HEK293 (cell line): ENCODE measurements around the gene RNF31.

Source experiments
- GFI1B ChIP-seq: fragments of 450-650 bp; formaldehyde crosslinking; IDR thresholded peaks from 2 replicates; pipeline ENCODE4 v1.5.1; 2016; ENCODE audit warnings: missing biosample characterization, missing genetic modification characterization
- GLI4 ChIP-seq: fragments of 450-650 bp; formaldehyde crosslinking; IDR thresholded peaks from 2 replicates; pipeline ENCODE4 v1.5.1; 2016; ENCODE audit warnings: missing biosample characterization, missing genetic modification characterization
- IKZF3 ChIP-seq: fragments of 450-650 bp; IDR thresholded peaks from 2 replicates; pipeline ENCODE4 v1.5.0; 2018; ENCODE audit warnings: missing biosample characterization, mild to moderate bottlenecking, missing genetic modification characterization, moderate library complexity
- KLF7 ChIP-seq: fragments of 450-650 bp; formaldehyde crosslinking; IDR thresholded peaks from 2 replicates; pipeline ENCODE4 v1.5.1; 2016; ENCODE audit warnings: missing biosample characterization, missing genetic modification characterization, borderline replicate concordance
- KLF8 ChIP-seq: fragments of 450-650 bp; formaldehyde crosslinking; IDR thresholded peaks from 2 replicates; pipeline ENCODE4 v1.5.1; 2016; ENCODE audit warnings: missing biosample characterization, missing genetic modification characterization
- KLF9 ChIP-seq: fragments of 450-650 bp; formaldehyde crosslinking; IDR thresholded peaks from 2 replicates; pipeline ENCODE4 v1.5.1; 2016; ENCODE audit warnings: missing biosample characterization, missing genetic modification characterization, low read depth
- OSR2 ChIP-seq: fragments of 450-650 bp; formaldehyde crosslinking; IDR thresholded peaks from 2 replicates; pipeline ENCODE4 v1.5.1; 2016; ENCODE audit warnings: missing biosample characterization, missing genetic modification characterization
- PRDM1 ChIP-seq: fragments of 450-650 bp; formaldehyde crosslinking; IDR thresholded peaks from 2 replicates; pipeline ENCODE4; 2016; ENCODE audit warnings: missing biosample characterization, missing genetic modification characterization
- ZBTB48 ChIP-seq: fragments of 450-650 bp; formaldehyde crosslinking; IDR thresholded peaks from 2 replicates; pipeline ENCODE4 v1.5.1; 2016; ENCODE audit warnings: missing biosample characterization, missing genetic modification characterization
- ZBTB7A ChIP-seq: fragments of 450-650 bp; formaldehyde crosslinking; IDR thresholded peaks from 2 replicates; pipeline ENCODE4 v1.5.1; 2016; ENCODE audit warnings: low read depth, missing biosample characterization, missing genetic modification characterization
- ZBTB8A ChIP-seq: fragments of 450-650 bp; formaldehyde crosslinking; IDR thresholded peaks from 2 replicates; pipeline ENCODE4 v1.5.1; 2016; ENCODE audit warnings: missing biosample characterization, missing genetic modification characterization
- ZFP37 ChIP-seq: fragments of 450-650 bp; formaldehyde crosslinking; IDR thresholded peaks from 2 replicates; pipeline ENCODE4 v1.5.1; 2016; ENCODE audit warnings: missing biosample characterization, missing genetic modification characterization
- ZIC2 ChIP-seq: fragments of 450-650 bp; formaldehyde crosslinking; IDR thresholded peaks from 2 replicates; pipeline ENCODE4 v1.5.1; 2016; ENCODE audit warnings: missing biosample characterization, missing genetic modification characterization
- ZNF184 ChIP-seq: fragments of 450-650 bp; IDR thresholded peaks from 2 replicates; pipeline ENCODE4 v1.5.1; 2018; ENCODE audit warnings: missing biosample characterization, mild to moderate bottlenecking, missing genetic modification characterization
- ZNF664 ChIP-seq: fragments of 450-650 bp; formaldehyde crosslinking; IDR thresholded peaks from 2 replicates; pipeline ENCODE4 v1.5.1; 2016; ENCODE audit warnings: missing biosample characterization, missing genetic modification characterization
- ZNF707 ChIP-seq: fragments of 450-650 bp; formaldehyde crosslinking; IDR thresholded peaks from 2 replicates; pipeline ENCODE4 v1.5.1; 2016; ENCODE audit warnings: missing biosample characterization, missing genetic modification characterization
- ZNF768 ChIP-seq: fragments of 450-650 bp; formaldehyde crosslinking; IDR thresholded peaks from 2 replicates; pipeline ENCODE4 v1.5.1; 2018; ENCODE audit warnings: missing biosample characterization, mild to moderate bottlenecking, missing genetic modification characterization
- ZNF843 ChIP-seq: fragments of 450-650 bp; formaldehyde crosslinking; IDR thresholded peaks from 2 replicates; pipeline ENCODE4 v1.5.1; 2016; ENCODE audit warnings: missing biosample characterization, missing genetic modification characterization
- ZSCAN23 ChIP-seq: fragments of 450-650 bp; formaldehyde crosslinking; IDR thresholded peaks from 2 replicates; pipeline ENCODE4 v1.5.1; 2016; ENCODE audit warnings: missing biosample characterization, missing genetic modification characterization
- ZSCAN30 ChIP-seq: fragments of 450-650 bp; IDR thresholded peaks from 2 replicates; pipeline ENCODE4 v1.5.1; 2018; ENCODE audit warnings: missing biosample characterization, mild to moderate bottlenecking, missing genetic modification characterization, moderate library complexity
- TF ChIP-seq, protein P1 (sequence below): fragments of 450-650 bp; formaldehyde crosslinking; IDR thresholded peaks from 2 replicates; pipeline ENCODE4 v1.5.1; 2016; ENCODE audit warnings: missing biosample characterization, missing genetic modification characterization
- TF ChIP-seq, protein P2 (sequence below): fragments of 450-650 bp; formaldehyde crosslinking; IDR thresholded peaks from 2 replicates; pipeline ENCODE4 v1.5.1; 2016; ENCODE audit warnings: missing biosample characterization, missing genetic modification characterization, borderline replicate concordance
- TF ChIP-seq, protein P3 (sequence below): fragments of 450-650 bp; formaldehyde crosslinking; IDR thresholded peaks from 2 replicates; pipeline ENCODE4 v1.5.1; 2017; ENCODE audit warnings: missing biosample characterization, missing genetic modification characterization
- TF ChIP-seq, protein P4 (sequence below): fragments of 450-650 bp; formaldehyde crosslinking; IDR thresholded peaks from 2 replicates; pipeline ENCODE4 v1.5.1; 2016; ENCODE audit warnings: missing biosample characterization, missing genetic modification characterization
- TF ChIP-seq, protein P5 (sequence below): fragments of 450-650 bp; formaldehyde crosslinking; conservative IDR thresholded peaks from 2 replicates; pipeline ENCODE4 v1.5.1; 2016; ENCODE audit warnings: low read depth, missing biosample characterization, missing genetic modification characterization
- TF ChIP-seq, protein P6 (sequence below): fragments of 450-650 bp; formaldehyde crosslinking; IDR thresholded peaks from 2 replicates; pipeline ENCODE4 v1.5.1; 2016; ENCODE audit warnings: missing biosample characterization, missing genetic modification characterization

Gene RNF31

DNA sequence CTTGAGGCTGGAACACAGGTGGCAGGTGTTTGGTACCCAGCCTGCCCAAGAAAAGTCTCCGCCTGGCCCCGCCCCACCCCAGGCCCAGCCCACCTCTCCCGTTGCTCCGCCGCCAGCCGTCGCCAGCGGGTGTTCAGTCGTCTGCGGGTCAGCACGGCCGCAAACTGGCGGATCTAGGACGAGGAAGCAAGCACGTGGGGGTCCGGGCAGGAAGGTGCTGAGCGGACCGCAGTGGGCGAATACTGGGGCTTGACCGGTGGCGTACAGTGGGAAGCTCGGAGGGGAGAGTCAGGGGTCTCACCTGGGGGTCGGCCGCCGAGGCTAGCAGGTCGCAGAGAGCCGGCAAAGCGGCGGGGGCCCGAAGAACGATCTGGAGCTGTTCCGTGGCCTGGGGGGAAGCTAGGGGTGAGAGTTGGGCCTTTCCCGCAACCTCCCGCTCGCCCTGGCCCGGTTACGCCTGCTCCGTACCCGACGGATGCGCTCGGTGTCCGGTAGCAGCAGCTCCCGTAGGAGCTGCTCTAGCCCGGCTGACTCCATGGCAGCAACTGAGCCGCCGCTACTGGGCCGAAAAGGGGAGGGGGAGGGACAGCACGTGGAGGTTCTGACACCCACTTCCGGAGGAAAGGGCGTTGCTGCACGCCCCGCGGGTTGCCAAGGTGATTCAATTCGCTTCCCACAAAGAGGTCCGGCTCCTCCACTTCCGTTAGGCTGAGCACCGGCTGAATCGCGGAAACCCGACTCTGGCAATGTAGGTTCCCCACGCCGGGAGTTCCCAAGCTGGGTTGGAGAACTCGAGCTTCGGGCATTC lies 41.2 kb downstream of the RNF31 start, which contains the start of gene IPO4 (continued):
- TF ChIP-seq KLF8 (tag by site-specific recombination), result peak; percentile 99
- TF ChIP-seq ZNF707 (tag by site-specific recombination), result no peak
- no peak for TF ChIP-seq PRDM1 (tag by site-specific recombination)
- TF ChIP-seq, protein P1, sequence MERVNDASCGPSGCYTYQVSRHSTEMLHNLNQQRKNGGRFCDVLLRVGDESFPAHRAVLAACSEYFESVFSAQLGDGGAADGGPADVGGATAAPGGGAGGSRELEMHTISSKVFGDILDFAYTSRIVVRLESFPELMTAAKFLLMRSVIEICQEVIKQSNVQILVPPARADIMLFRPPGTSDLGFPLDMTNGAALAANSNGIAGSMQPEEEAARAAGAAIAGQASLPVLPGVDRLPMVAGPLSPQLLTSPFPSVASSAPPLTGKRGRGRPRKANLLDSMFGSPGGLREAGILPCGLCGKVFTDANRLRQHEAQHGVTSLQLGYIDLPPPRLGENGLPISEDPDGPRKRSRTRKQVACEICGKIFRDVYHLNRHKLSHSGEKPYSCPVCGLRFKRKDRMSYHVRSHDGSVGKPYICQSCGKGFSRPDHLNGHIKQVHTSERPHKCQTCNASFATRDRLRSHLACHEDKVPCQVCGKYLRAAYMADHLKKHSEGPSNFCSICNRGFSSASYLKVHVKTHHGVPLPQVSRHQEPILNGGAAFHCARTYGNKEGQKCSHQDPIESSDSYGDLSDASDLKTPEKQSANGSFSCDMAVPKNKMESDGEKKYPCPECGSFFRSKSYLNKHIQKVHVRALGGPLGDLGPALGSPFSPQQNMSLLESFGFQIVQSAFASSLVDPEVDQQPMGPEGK (tag by site-specific recombination), result peak; percentile 93
- TF ChIP-seq, protein P2, sequence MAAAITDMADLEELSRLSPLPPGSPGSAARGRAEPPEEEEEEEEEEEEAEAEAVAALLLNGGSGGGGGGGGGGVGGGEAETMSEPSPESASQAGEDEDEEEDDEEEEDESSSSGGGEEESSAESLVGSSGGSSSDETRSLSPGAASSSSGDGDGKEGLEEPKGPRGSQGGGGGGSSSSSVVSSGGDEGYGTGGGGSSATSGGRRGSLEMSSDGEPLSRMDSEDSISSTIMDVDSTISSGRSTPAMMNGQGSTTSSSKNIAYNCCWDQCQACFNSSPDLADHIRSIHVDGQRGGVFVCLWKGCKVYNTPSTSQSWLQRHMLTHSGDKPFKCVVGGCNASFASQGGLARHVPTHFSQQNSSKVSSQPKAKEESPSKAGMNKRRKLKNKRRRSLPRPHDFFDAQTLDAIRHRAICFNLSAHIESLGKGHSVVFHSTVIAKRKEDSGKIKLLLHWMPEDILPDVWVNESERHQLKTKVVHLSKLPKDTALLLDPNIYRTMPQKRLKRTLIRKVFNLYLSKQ (tag by site-specific recombination), result no peak
- TF ChIP-seq, protein P3, sequence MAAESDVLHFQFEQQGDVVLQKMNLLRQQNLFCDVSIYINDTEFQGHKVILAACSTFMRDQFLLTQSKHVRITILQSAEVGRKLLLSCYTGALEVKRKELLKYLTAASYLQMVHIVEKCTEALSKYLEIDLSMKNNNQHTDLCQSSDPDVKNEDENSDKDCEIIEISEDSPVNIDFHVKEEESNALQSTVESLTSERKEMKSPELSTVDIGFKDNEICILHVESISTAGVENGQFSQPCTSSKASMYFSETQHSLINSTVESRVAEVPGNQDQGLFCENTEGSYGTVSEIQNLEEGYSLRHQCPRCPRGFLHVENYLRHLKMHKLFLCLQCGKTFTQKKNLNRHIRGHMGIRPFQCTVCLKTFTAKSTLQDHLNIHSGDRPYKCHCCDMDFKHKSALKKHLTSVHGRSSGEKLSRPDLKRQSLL (tag by site-specific recombination), result peak; percentile 91
- peak; percentile 72 for TF ChIP-seq ZBTB8A (tag by site-specific recombination)
- TF ChIP-seq ZSCAN30, result peak; percentile 87
- peak; percentile 88 for TF ChIP-seq ZNF664 (tag by site-specific recombination)
- TF ChIP-seq IKZF3, result 0 out of 2 replicates have a peak, but pooled peaks have one; percentile 33
- TF ChIP-seq GLI4, result peak; percentile 63; the same call in 1 of the 2 replicates
- TF ChIP-seq ZFP37 (tag by site-specific recombination), result peak; percentile 79; the same call in 1 of the 2 replicates
- TF ChIP-seq ZBTB48 (tag by site-specific recombination), result peak; percentile 45; the same call in 1 of the 2 replicates
- TF ChIP-seq ZBTB7A (tag by site-specific recombination), result 0 out of 2 replicates have a peak, but pooled peaks have one; percentile 17
- peak; percentile 79 for TF ChIP-seq ZIC2
- TF ChIP-seq ZSCAN23 (tag by site-specific recombination), result peak; percentile 96; the same call in 1 of the 2 replicates
- TF ChIP-seq, protein P4, sequence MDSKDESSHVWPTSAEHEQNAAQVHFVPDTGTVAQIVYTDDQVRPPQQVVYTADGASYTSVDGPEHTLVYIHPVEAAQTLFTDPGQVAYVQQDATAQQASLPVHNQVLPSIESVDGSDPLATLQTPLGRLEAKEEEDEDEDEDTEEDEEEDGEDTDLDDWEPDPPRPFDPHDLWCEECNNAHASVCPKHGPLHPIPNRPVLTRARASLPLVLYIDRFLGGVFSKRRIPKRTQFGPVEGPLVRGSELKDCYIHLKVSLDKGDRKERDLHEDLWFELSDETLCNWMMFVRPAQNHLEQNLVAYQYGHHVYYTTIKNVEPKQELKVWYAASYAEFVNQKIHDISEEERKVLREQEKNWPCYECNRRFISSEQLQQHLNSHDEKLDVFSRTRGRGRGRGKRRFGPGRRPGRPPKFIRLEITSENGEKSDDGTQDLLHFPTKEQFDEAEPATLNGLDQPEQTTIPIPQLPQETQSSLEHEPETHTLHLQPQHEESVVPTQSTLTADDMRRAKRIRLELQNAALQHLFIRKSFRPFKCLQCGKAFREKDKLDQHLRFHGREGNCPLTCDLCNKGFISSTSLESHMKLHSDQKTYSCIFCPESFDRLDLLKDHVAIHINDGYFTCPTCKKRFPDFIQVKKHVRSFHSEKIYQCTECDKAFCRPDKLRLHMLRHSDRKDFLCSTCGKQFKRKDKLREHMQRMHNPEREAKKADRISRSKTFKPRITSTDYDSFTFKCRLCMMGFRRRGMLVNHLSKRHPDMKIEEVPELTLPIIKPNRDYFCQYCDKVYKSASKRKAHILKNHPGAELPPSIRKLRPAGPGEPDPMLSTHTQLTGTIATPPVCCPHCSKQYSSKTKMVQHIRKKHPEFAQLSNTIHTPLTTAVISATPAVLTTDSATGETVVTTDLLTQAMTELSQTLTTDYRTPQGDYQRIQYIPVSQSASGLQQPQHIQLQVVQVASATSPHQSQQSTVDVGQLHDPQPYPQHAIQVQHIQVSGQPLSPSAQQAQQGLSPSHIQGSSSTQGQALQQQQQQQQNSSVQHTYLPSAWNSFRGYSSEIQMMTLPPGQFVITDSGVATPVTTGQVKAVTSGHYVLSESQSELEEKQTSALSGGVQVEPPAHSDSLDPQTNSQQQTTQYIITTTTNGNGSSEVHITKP (tag by site-specific recombination), result peak; percentile 45; the same call in 1 of the 2 replicates
- TF ChIP-seq, protein P5, sequence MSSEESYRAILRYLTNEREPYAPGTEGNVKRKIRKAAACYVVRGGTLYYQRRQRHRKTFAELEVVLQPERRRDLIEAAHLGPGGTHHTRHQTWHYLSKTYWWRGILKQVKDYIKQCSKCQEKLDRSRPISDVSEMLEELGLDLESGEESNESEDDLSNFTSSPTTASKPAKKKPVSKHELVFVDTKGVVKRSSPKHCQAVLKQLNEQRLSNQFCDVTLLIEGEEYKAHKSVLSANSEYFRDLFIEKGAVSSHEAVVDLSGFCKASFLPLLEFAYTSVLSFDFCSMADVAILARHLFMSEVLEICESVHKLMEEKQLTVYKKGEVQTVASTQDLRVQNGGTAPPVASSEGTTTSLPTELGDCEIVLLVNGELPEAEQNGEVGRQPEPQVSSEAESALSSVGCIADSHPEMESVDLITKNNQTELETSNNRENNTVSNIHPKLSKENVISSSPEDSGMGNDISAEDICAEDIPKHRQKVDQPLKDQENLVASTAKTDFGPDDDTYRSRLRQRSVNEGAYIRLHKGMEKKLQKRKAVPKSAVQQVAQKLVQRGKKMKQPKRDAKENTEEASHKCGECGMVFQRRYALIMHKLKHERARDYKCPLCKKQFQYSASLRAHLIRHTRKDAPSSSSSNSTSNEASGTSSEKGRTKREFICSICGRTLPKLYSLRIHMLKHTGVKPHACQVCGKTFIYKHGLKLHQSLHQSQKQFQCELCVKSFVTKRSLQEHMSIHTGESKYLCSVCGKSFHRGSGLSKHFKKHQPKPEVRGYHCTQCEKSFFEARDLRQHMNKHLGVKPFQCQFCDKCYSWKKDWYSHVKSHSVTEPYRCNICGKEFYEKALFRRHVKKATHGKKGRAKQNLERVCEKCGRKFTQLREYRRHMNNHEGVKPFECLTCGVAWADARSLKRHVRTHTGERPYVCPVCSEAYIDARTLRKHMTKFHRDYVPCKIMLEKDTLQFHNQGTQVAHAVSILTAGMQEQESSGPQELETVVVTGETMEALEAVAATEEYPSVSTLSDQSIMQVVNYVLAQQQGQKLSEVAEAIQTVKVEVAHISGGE (tag by site-specific recombination), result peak; percentile 99
- TF ChIP-seq KLF7 (tag by site-specific recombination), result peak; percentile 98
- TF ChIP-seq OSR2 (tag by site-specific recombination), result peak; percentile 99
- no peak for TF ChIP-seq ZNF768 (tag by site-specific recombination)
- TF ChIP-seq, protein P6, sequence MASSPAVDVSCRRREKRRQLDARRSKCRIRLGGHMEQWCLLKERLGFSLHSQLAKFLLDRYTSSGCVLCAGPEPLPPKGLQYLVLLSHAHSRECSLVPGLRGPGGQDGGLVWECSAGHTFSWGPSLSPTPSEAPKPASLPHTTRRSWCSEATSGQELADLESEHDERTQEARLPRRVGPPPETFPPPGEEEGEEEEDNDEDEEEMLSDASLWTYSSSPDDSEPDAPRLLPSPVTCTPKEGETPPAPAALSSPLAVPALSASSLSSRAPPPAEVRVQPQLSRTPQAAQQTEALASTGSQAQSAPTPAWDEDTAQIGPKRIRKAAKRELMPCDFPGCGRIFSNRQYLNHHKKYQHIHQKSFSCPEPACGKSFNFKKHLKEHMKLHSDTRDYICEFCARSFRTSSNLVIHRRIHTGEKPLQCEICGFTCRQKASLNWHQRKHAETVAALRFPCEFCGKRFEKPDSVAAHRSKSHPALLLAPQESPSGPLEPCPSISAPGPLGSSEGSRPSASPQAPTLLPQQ (tag by site-specific recombination), result peak; percentile 82
- peak; percentile 70 for TF ChIP-seq ZNF843 (tag by site-specific recombination)
- peak; percentile 93 for TF ChIP-seq KLF9 (tag by site-specific recombination)
- peak; percentile 89; the same call in 1 of the 2 replicates for TF ChIP-seq ZNF184 (tag by site-specific recombination)
- TF ChIP-seq GFI1B (tag by site-specific recombination), result 0 out of 2 replicates have a peak, but pooled peaks have one; percentile 27
